H1 (cell line): Measurements from ENCODE around the gene CRABP1. TPM values are rescaled to one million over a fixed set of nuclear protein-coding genes. Genes with fewer than 3 reads are reported as not detected.

Experiments used
- CTCF ChIA-PET: fragments of 300-600 bp; sonication (Branson Sonifier 250); formaldehyde crosslinking; loops from one replicate; lab custom pipeline; 2021; ENCODE audit not compliant: partially characterized antibody; lab: Charles Lee
- POLR2A ChIA-PET: fragments of 300-600 bp; sonication (Branson Sonifier 250); formaldehyde crosslinking; loops from one replicate; lab custom pipeline; 2021; ENCODE audit warnings: inconsistent platforms; ENCODE audit not compliant: partially characterized antibody; lab: Charles Lee
- DNase-seq, 2 experiments: peaks; one replicate each; pipeline versions ENCODE4 v3.0.0 to v3.0.0-alpha.2; 2010 to 2022; ENCODE audit warnings: low spot score in 2 of 2, low read depth in 1 of 2, mixed read lengths in 1 of 2
- FAIRE-seq: peaks from 2 replicates; lab custom pipeline; 2011; peaks lifted over from hg19 to GRCh38; lab: Jason Lieb, UNC
- H2AFZ ChIP-seq: 2 replicates; pipeline ENCODE4 v1.8.1; 2012; ENCODE audit warnings: low read length, inconsistent platforms
- H2AK5ac ChIP-seq: 2 replicates; pipeline ENCODE4 v1.6.1; 2013; ENCODE audit warnings: low read depth, low read length
- H2BK120ac ChIP-seq: replicated peaks from 2 replicates; pipeline ENCODE3; 2013; ENCODE audit warnings: low read depth, low read length, inconsistent platforms
- H2BK12ac ChIP-seq: 2 replicates; pipeline ENCODE4 v1.6.1; 2013; ENCODE audit warnings: low read depth, low read length
- H2BK15ac ChIP-seq: 2 replicates; pipeline ENCODE4 v1.6.1; 2013; ENCODE audit warnings: low read length
- H2BK20ac ChIP-seq: 2 replicates; pipeline ENCODE4 v1.6.1; 2013; ENCODE audit warnings: low read length
- H2BK5ac ChIP-seq: 2 replicates; pipeline ENCODE4 v1.6.1; 2013; ENCODE audit warnings: low read depth, low read length
- H3K14ac ChIP-seq: 2 replicates; pipeline ENCODE4 v1.6.1; 2013; ENCODE audit warnings: inconsistent platforms; ENCODE audit not compliant: insufficient read length
- H3K18ac ChIP-seq: 2 replicates; pipeline ENCODE4 v1.6.1; 2013; ENCODE audit warnings: low read length; ENCODE audit errors: extremely low read depth
- H3K23ac ChIP-seq: 2 replicates; pipeline ENCODE4 v1.6.1; 2013; ENCODE audit warnings: inconsistent platforms; ENCODE audit not compliant: insufficient read length
- H3K23me2 ChIP-seq: 2 replicates; pipeline ENCODE4 v1.6.1; 2013; ENCODE audit warnings: low read depth, low read length
- H3K27ac ChIP-seq: 2 replicates; pipeline ENCODE4 v1.6.1; 2011; ENCODE audit warnings: low read depth, low read length, inconsistent platforms
- H3K27me3 ChIP-seq, 4 experiments: replicated peaks in 1 of 4; 1 replicate in 1 of 4; 2 replicates in 3 of 4; pipeline versions ENCODE4 v1.6.1 to v1.8.1; 2011 to 2013; ENCODE audit warnings: low read length in 3 of 4, mild to moderate bottlenecking in 3 of 4, inconsistent platforms in 2 of 4, mixed read lengths in 2 of 4, moderate library complexity in 1 of 4; ENCODE audit not compliant: control insufficient read depth in 3 of 4, insufficient read depth in 3 of 4; ENCODE audit errors: extremely low read depth in 1 of 4
- H3K36me3 ChIP-seq, 4 experiments: 2 replicates each; pipeline versions ENCODE4 v1.6.1 to v1.8.1; 2011 to 2013; ENCODE audit warnings: mild to moderate bottlenecking in 4 of 4, low read length in 3 of 4, moderate library complexity in 2 of 4, control low read depth in 1 of 4, inconsistent platforms in 1 of 4; ENCODE audit not compliant: insufficient read depth in 4 of 4, control insufficient read depth in 2 of 4
- H3K4ac ChIP-seq: replicated peaks from 2 replicates; pipeline ENCODE3; 2013; ENCODE audit warnings: low read length, low read depth, mixed read lengths, inconsistent platforms; ENCODE audit not compliant: insufficient read length
- H3K4me1 ChIP-seq, 4 experiments: replicated peaks in 1 of 4; 1 replicate in 1 of 4; 2 replicates in 3 of 4; pipeline versions ENCODE4 v1.6.1 to v1.8.1; 2011 to 2013; ENCODE audit warnings: low read length in 3 of 4, inconsistent platforms in 2 of 4, mixed read lengths in 1 of 4; ENCODE audit not compliant: insufficient read depth in 4 of 4, control insufficient read depth in 3 of 4
- H3K4me2 ChIP-seq, 2 experiments: 2 replicates each; pipeline versions ENCODE4 v1.6.1 to v1.8.1; 2011 to 2013; ENCODE audit warnings: low read depth in 2 of 2, low read length in 2 of 2, control low read depth in 1 of 2, inconsistent platforms in 1 of 2, mild to moderate bottlenecking in 1 of 2; ENCODE audit not compliant: insufficient read depth in 1 of 2
- H3K4me3 ChIP-seq, 4 experiments: fragments of 200-600, 300-600 bp in 1 of 4; sonication (generic), shearing (Covaris generic), sonication (Bioruptor Twin) in 1 of 4; 2 replicates each; pipeline versions ENCODE4 v1.5.1 to v1.8.1; 2011 to 2016; ENCODE audit warnings: low read length in 4 of 4, low read depth in 3 of 4, control low read depth in 2 of 4, inconsistent platforms in 2 of 4, mild to moderate bottlenecking in 2 of 4, mixed read lengths in 1 of 4, moderate library complexity in 1 of 4; ENCODE audit not compliant: insufficient read depth in 2 of 4; ENCODE audit errors: extremely low read depth in 1 of 4
- H3K56ac ChIP-seq: replicated peaks from 2 replicates; pipeline ENCODE3; 2013; ENCODE audit warnings: low read depth, mild to moderate bottlenecking, mixed read lengths, low read length, inconsistent platforms; ENCODE audit not compliant: insufficient read length
- H3K79me1 ChIP-seq: 2 replicates; pipeline ENCODE4 v1.6.1; 2013; ENCODE audit warnings: low read depth, low read length, control low read depth
- H3K79me2 ChIP-seq, 2 experiments: 2 replicates each; pipeline versions ENCODE4 v1.6.1 to v1.8.1; 2012 to 2013; ENCODE audit warnings: low read length in 2 of 2, mild to moderate bottlenecking in 2 of 2, inconsistent platforms in 1 of 2; ENCODE audit not compliant: insufficient read depth in 2 of 2, control insufficient read depth in 1 of 2
- H3K9ac ChIP-seq, 4 experiments: replicated peaks in 1 of 4; 1 replicate in 1 of 4; 2 replicates in 3 of 4; pipeline versions ENCODE4 v1.6.1 to v1.8.1; 2011 to 2013; ENCODE audit warnings: low read depth in 3 of 4, low read length in 3 of 4, control low read depth in 2 of 4, mild to moderate bottlenecking in 2 of 4, moderate library complexity in 2 of 4, inconsistent platforms in 1 of 4; ENCODE audit errors: extremely low read depth in 1 of 4
- H3K9me3 ChIP-seq, 2 experiments: 2 replicates each; pipeline versions ENCODE4 v1.6.1 to v1.8.1; 2012 to 2013; ENCODE audit warnings: mild to moderate bottlenecking in 2 of 2, moderate library complexity in 2 of 2, control low read depth in 1 of 2, inconsistent platforms in 1 of 2, low read depth in 1 of 2, low read length in 1 of 2, mixed read lengths in 1 of 2; ENCODE audit not compliant: insufficient read depth in 2 of 2
- H4K20me1 ChIP-seq, 2 experiments: replicated peaks in 1 of 2; 2 replicates each; pipeline versions ENCODE3 to v1.8.1; 2011 to 2013; ENCODE audit warnings: inconsistent platforms in 2 of 2, low read length in 2 of 2, mild to moderate bottlenecking in 1 of 2; ENCODE audit not compliant: insufficient read depth in 2 of 2, control insufficient read depth in 1 of 2
- H4K5ac ChIP-seq: 2 replicates; pipeline ENCODE4 v1.6.1; 2013; ENCODE audit warnings: low read length, low read depth, mixed read lengths, inconsistent platforms; ENCODE audit not compliant: insufficient read length
- H4K8ac ChIP-seq: 2 replicates; pipeline ENCODE4 v1.8.0; 2013; ENCODE audit warnings: mild to moderate bottlenecking, moderate library complexity, low read length, inconsistent platforms; ENCODE audit not compliant: insufficient read depth; ENCODE audit errors: extremely low read depth
- H4K91ac ChIP-seq: replicated peaks from 2 replicates; pipeline ENCODE3; 2013; ENCODE audit warnings: low read length, mixed read lengths, inconsistent platforms; ENCODE audit not compliant: insufficient read length
- ATF3 ChIP-seq: IDR thresholded peaks from 2 replicates; pipeline ENCODE4 v1.6.1; 2011; ENCODE audit warnings: low read depth, mild to moderate bottlenecking, low read length; ENCODE audit not compliant: insufficient read depth
- BACH1 ChIP-seq: IDR thresholded peaks from 2 replicates; pipeline ENCODE4 v1.6.1; 2012; ENCODE audit warnings: low read length, improper control_type of control experiment
- CBX8 ChIP-seq: fragments of 300-800, 300-1000 bp; sonication (generic); IDR thresholded peaks from 2 replicates; pipeline ENCODE4 v1.7.1; 2016; ENCODE audit warnings: low read depth, low read length, borderline replicate concordance
- EGR1 ChIP-seq: IDR thresholded peaks from 2 replicates; pipeline ENCODE4 v1.6.1; 2011; ENCODE audit warnings: low read depth, low read length, borderline replicate concordance
- GTF2F1 ChIP-seq: IDR thresholded peaks from 2 replicates; pipeline ENCODE4 v1.6.1; 2012; ENCODE audit warnings: low read depth, low read length, improper control_type of control experiment, borderline replicate concordance
- JUN ChIP-seq: IDR thresholded peaks from 2 replicates; pipeline ENCODE4 v1.6.1; 2011; ENCODE audit warnings: low read depth, mild to moderate bottlenecking, improper control_type of control experiment, low read length
- KDM4A ChIP-seq: IDR thresholded peaks from one replicate; pipeline ENCODE4 v1.7.1; 2012; ENCODE audit warnings: low read depth, mild to moderate bottlenecking, moderate library complexity, low read length, inconsistent platforms; ENCODE audit not compliant: severe bottlenecking
- KDM5A ChIP-seq: fragments of 200-600 bp; IDR thresholded peaks from 2 replicates; pipeline ENCODE4 v1.7.1; 2012; ENCODE audit warnings: mild to moderate bottlenecking, low read length, inconsistent platforms, mixed read lengths
- MAFK ChIP-seq: IDR thresholded peaks from 2 replicates; pipeline ENCODE4 v1.6.1; 2012; ENCODE audit warnings: low read depth, mild to moderate bottlenecking, improper control_type of control experiment, low read length
- PHF8 ChIP-seq: fragments of 200-600 bp; sonication (generic); conservative IDR thresholded peaks from 2 replicates; pipeline ENCODE4 v1.7.1; 2012; ENCODE audit warnings: low read depth, mild to moderate bottlenecking, inconsistent platforms, low read length, moderate library complexity
- SAP30 ChIP-seq: fragments of 300-600 bp; sonication (generic); IDR thresholded peaks from 2 replicates; pipeline ENCODE4 v1.7.1; 2012; ENCODE audit warnings: low read length, moderate library complexity, mild to moderate bottlenecking, inconsistent platforms; ENCODE audit not compliant: insufficient read depth, insufficient replicate concordance
- SP1 ChIP-seq: IDR thresholded peaks from 2 replicates; pipeline ENCODE4 v1.6.1; 2011; ENCODE audit warnings: low read depth, low read length
- TAF7 ChIP-seq: optimal IDR thresholded peaks from 2 replicates; pipeline ENCODE3; 2011; ENCODE audit warnings: low read depth, mild to moderate bottlenecking, inconsistent platforms, low read length, moderate library complexity, borderline replicate concordance
- WGBS, 2 experiments: shearing (Covaris generic) in 1 of 2; methylation state at CpG; one replicate each; pipeline versions ENCODE4 v1.1.6 to v1.1.7; 2013 to 2015; ENCODE audit warnings: low lambda C conversion rate in 2 of 2, mixed read lengths in 2 of 2, inconsistent platforms in 1 of 2, low coverage in 1 of 2, missing lambda C conversion rate in 1 of 2; ENCODE audit not compliant: insufficient replicate concordance in 2 of 2, insufficient coverage in 1 of 2, insufficient read length in 1 of 2; ENCODE audit errors: extremely low coverage in 1 of 2, missing lambda C conversion rate in 1 of 2; 5-methylcytosine and 5-hydroxymethylcytosine counted together
- polyA plus RNA-seq, 7 experiments: library from polyadenylated mRNA; depleted of rRNA in 3 of 7; stranded (reverse) in 5 of 7; unstranded in 2 of 7; fragments of >200 nt in 5 of 7; fragments of 200-250 nt in 2 of 7; gene quantifications; 1 replicate in 5 of 7; 2 replicates in 1 of 7; 4 replicates in 1 of 7; pipeline versions ENCODE4 v1.2.1 to v1.2.3, GENCODE V29; 2011 to 2013; ENCODE audit warnings: missing spikeins in 2 of 7, mixed read lengths in 2 of 7
- total RNA-seq: library from RNA; stranded (reverse); fragmentation: NEBNext Ultra II Directional; extraction: Animal tissue kit (Norgen Biotek cat#: 25700); gene quantifications from 2 replicates; pipeline ENCODE4 v1.2.1, GENCODE V29; 2021

CRABP1 gene
- total and polyA plus RNA-seq, 2 of the 8 experiments (the other 6 are each of a cell fraction or from before 2014, with no cell fraction given): 385 to 655 TPM

DNA sequence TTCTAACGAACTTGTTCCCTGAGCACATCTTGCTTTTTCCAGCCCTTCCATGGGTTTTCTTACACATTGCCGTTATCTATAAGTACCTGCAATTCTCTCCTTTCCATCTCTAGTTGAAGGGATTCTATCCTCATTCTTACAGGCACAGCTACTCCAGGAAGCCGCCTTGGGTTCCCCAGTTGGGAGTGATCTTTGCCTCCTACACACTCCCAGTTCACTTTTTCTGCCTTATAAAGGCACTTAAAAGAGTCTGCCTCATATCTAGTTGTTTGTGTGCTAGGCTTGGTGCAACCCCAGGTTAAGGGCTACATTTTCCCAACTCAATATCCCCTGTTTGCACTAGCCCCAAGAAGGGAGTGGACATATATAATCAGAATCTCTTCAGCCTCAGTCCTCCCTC, 53.9 kb downstream of the CRABP1 start:
- H2AFZ ChIP-seq: no peak overlapping the region
- no peak overlapping the region for H3K27ac ChIP-seq
- H3K79me2 ChIP-seq: no peaks in the 10 kb centered on the region
- DNase-seq (no peak), FAIRE-seq (no peak)
- WGBS, 2 experiments: 66% methylated on average over 3 of the region's 3 CpGs; no CpG with 5 or more reads in 1 of the 2 experiments
- no peak overlapping the region for H3K18ac ChIP-seq
- ChIA-PET CTCF (interaction anchor here (0.9 to 9.9 kb wide), 3 partner anchors 20 to 82 kb away, joined by 3 to 240 read pairs (median 104); partner anchors contain the start of gene CRABP1), POLR2A (interaction anchor here (0.6 to 1.7 kb wide), 3 partner anchors 44 to 93 kb away, joined by 3 to 5 read pairs (median 4); partner anchors contain the start of genes CRABP1 and IREB2)
- H3K27me3 ChIP-seq: peaks cover 0 to 2% (median 0%) of the 10 kb centered on the region in 4 experiments; a peak in 3 of 7 replicates
- H2BK5ac ChIP-seq: no peak overlapping the region
- H3K36me3 ChIP-seq: no peaks in the 10 kb centered on the region
- H4K5ac ChIP-seq: no peak overlapping the region
- H3K9ac ChIP-seq: no peak overlapping the region
- H3K56ac ChIP-seq: no peak overlapping the region
- H3K4me2 ChIP-seq: no peak overlapping the region; a peak in 1 of 4 replicates
- H3K9me3 ChIP-seq: no peaks in the 10 kb centered on the region
- no peak overlapping the region for H2BK20ac ChIP-seq
- no peaks in the 10 kb centered on the region for H4K20me1 ChIP-seq
- no peak overlapping the region for H3K23ac ChIP-seq
- 0 out of 2 replicates have a peak overlapping the region, but pooled peaks have one; percentile 2 for H2BK12ac ChIP-seq
- H3K4me3 ChIP-seq: no peak overlapping the region
- H4K91ac ChIP-seq: no peak overlapping the region
- H2BK15ac ChIP-seq: no peak overlapping the region
- H2AK5ac ChIP-seq: no peak overlapping the region
- H3K4me1 ChIP-seq: peaks cover 2 to 32% (median 18%) of the 10 kb centered on the region in 4 experiments
- H3K14ac ChIP-seq: no peak overlapping the region
- H4K8ac ChIP-seq: no peak overlapping the region
- H3K4ac ChIP-seq: peak overlapping the region; percentile 1
- no peaks in the 10 kb centered on the region for H3K23me2 ChIP-seq
- H3K79me1 ChIP-seq: no peaks in the 10 kb centered on the region
- H2BK120ac ChIP-seq: no peak overlapping the region
- no peak for TF ChIP-seq SAP30
- no peak for TF ChIP-seq SP1
- no peak for TF ChIP-seq KDM4A
- no peak for TF ChIP-seq CBX8
- no peak for TF ChIP-seq MAFK
- no peak for TF ChIP-seq ATF3
- TF ChIP-seq EGR1: no peak
- TF ChIP-seq JUN: no peak
- no peak for TF ChIP-seq KDM5A
- TF ChIP-seq TAF7: no peak
- TF ChIP-seq BACH1: no peak
- no peak for TF ChIP-seq GTF2F1
- no peak for TF ChIP-seq PHF8
